ENCODE results near the gene WFDC1. TPM values are rescaled to one million over a fixed set of nuclear protein-coding genes. Genes with fewer than 3 reads are reported as not detected.

Gene WFDC1
- total RNA-seq, 1 donor: under 0.01 TPM

GRCh38 chr16:84284154-84284722 is 10.4 kb upstream of the WFDC1 start:
- peak; percentile 33 for DNase-seq (ENCODE audit: low read depth)
- H3K4me3 ChIP-seq (ENCODE audit: low read depth, low read length): no peak overlapping the region
- no peak for TF ChIP-seq CTCF (IDR thresholded peaks at IDR 0.05; ENCODE audit: insufficient read depth, low read length)

- H3K4me3 ChIP-seq (ENCODE audit: low read depth, low read length): no peak overlapping the region
- no peak for TF ChIP-seq CTCF (IDR thresholded peaks at IDR 0.05; ENCODE audit: insufficient read depth, low read length)
- DNase-seq (ENCODE audit: low read depth): peak; percentile 8
Measured at GRCh38 chr16:84286578-84287240, 8.0 kb upstream of the WFDC1 start.

- no peak overlapping the region for H3K4me3 ChIP-seq (ENCODE audit: low read depth, low read length)
- no peak for TF ChIP-seq CTCF (IDR thresholded peaks at IDR 0.05; ENCODE audit: insufficient read depth, low read length)
- DNase-seq (ENCODE audit: low read depth): no peak
Measured at GRCh38 chr16:84288902-84289301, 5.8 kb upstream of the WFDC1 start.

- no peak overlapping the region for H3K4me3 ChIP-seq (ENCODE audit: low read depth, low read length)
- TF ChIP-seq CTCF (IDR thresholded peaks at IDR 0.05; ENCODE audit: insufficient read depth, low read length): no peak
- DNase-seq (ENCODE audit: low read depth): no peak
Measured at GRCh38 chr16:84291226-84291625, 3.5 kb upstream of the WFDC1 start.

- no peak for TF ChIP-seq CTCF (IDR thresholded peaks at IDR 0.05; ENCODE audit: insufficient read depth, low read length)
- H3K4me3 ChIP-seq (ENCODE audit: low read depth, low read length): no peak overlapping the region
- no peak for DNase-seq (ENCODE audit: low read depth)
Measured at GRCh38 chr16:84292011-84292410, 2.7 kb upstream of the WFDC1 start.

GRCh38 chr16:84293406-84293805 is 1.3 kb upstream of the WFDC1 start:
- no peak for TF ChIP-seq CTCF (IDR thresholded peaks at IDR 0.05; ENCODE audit: insufficient read depth, low read length)

More at GRCh38 chr16:84293406-84293805, 1.3 kb upstream of the WFDC1 start:
- H3K4me3 ChIP-seq (ENCODE audit: low read depth, low read length): no peak overlapping the region
- DNase-seq (ENCODE audit: low read depth): no peak

Data from fibroblast of the aortic adventitia (primary cell).